HG03575 (cell line): ENCODE results near the gene TNFSF8.

Source experiments
- ATAC-seq: cut with Tn5 transposase; IDR thresholded peaks from one replicate; pipeline ENCODE4 v1.9.1; 2021; ENCODE audit not compliant: unreplicated experiment, insufficient number of reproducible peaks, low FRiP score; ENCODE audit errors: extremely low read depth

Gene TNFSF8

GRCh38 chr9:114852050-114852594, 78.3 kb downstream of the TNFSF8 start:
- no peak for ATAC-seq

DNA sequence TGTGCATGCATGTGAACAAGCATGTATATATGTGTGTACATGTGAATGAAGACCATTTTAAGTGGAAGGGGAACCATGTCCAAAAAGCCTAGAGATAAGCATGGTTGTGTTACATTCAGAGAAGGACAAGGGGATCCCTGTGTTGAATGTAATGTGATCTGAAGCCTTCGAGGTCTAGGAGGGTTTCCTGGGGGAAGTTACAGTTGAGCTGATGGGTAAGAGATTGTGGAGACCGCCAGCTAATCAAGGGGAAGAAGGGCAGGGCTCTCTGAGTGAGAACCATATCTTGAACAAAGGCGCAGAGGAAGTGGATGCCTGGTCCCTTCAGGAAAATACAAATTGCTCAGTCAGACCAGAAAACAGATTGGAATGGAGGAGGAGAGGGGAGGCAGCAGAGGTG, 79.1 kb downstream of the TNFSF8 start:
- no peak for ATAC-seq
